Bronchial epithelial cell (primary cell): ENCODE data around the gene XKRX. TPM values are rescaled to one million over a fixed set of nuclear protein-coding genes. Genes with fewer than 3 reads are reported as not detected.

Source experiments
- DNase-seq: peaks from one replicate; pipeline ENCODE4 v3.0.0-alpha.2; 2010; ENCODE audit warnings: low read depth
- FAIRE-seq: peaks from 2 replicates; lab custom pipeline; 2011; peaks lifted over from hg19 to GRCh38; lab: Jason Lieb, UNC
- H3K27me3 ChIP-seq: 2 replicates; pipeline ENCODE4 v1.5.1; 2011; ENCODE audit warnings: low read length; ENCODE audit not compliant: control insufficient read depth, insufficient read depth
- H3K36me3 ChIP-seq: 2 replicates; pipeline ENCODE4 v1.5.1; 2011; ENCODE audit warnings: low read length; ENCODE audit not compliant: control insufficient read depth, insufficient read depth
- H3K4me3 ChIP-seq: 2 replicates; pipeline ENCODE4 v1.5.1; 2011; ENCODE audit warnings: mild to moderate bottlenecking, low read depth, low read length, control low read depth
- total RNA-seq: library from RNA; depleted of rRNA; stranded (reverse); fragments of >200 nt; gene quantifications from 2 replicates; pipeline ENCODE4 v1.2.1, GENCODE V29; 2014
- TF ChIP-seq, protein P1 (sequence below): IDR thresholded peaks from 2 replicates; pipeline ENCODE4 v1.5.1; 2011; ENCODE audit warnings: mild to moderate bottlenecking, moderate library complexity, low read length, control low read depth, inconsistent platforms; ENCODE audit not compliant: insufficient read depth, severe bottlenecking

Gene XKRX
- total RNA-seq, 1 donor from 2014 or later: under 0.01 TPM

- H3K27me3 ChIP-seq: no peaks in the 10 kb centered on the region
- no peak for FAIRE-seq
- no peaks in the 10 kb centered on the region for H3K36me3 ChIP-seq
- no peak overlapping the region for H3K4me3 ChIP-seq
- no peak for DNase-seq
- TF ChIP-seq, protein P1, sequence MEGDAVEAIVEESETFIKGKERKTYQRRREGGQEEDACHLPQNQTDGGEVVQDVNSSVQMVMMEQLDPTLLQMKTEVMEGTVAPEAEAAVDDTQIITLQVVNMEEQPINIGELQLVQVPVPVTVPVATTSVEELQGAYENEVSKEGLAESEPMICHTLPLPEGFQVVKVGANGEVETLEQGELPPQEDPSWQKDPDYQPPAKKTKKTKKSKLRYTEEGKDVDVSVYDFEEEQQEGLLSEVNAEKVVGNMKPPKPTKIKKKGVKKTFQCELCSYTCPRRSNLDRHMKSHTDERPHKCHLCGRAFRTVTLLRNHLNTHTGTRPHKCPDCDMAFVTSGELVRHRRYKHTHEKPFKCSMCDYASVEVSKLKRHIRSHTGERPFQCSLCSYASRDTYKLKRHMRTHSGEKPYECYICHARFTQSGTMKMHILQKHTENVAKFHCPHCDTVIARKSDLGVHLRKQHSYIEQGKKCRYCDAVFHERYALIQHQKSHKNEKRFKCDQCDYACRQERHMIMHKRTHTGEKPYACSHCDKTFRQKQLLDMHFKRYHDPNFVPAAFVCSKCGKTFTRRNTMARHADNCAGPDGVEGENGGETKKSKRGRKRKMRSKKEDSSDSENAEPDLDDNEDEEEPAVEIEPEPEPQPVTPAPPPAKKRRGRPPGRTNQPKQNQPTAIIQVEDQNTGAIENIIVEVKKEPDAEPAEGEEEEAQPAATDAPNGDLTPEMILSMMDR: no peak
These were observed 60.4 kb downstream of the XKRX start for GRCh38 chrX:100868273-100868672.

- FAIRE-seq (no peak), DNase-seq (peak; percentile 31)
- Histone ChIP-seq H3K27me3 (no peaks in the 10 kb centered on the region), H3K36me3 (no peaks in the 10 kb centered on the region), H3K4me3 (no peak overlapping the region)
- TF ChIP-seq, protein P1: no peak
These were observed 63.9 kb downstream of the XKRX start for GRCh38 chrX:100864657-100865391.

Other genes starting within 250 kb of the XKRX start
- 0.26 and 0.77 TPM in 2 replicates for gene SYTL4, start 196.8 kb downstream of the XKRX start, total RNA-seq
- 12.1 and 19.2 TPM in 2 replicates for gene CSTF2, start 108.5 kb downstream of the XKRX start, total RNA-seq
- gene NOX1, start 54.6 kb downstream of the XKRX start, total RNA-seq: not detected in 2 replicates
- gene ARL13A, start 40.8 kb upstream of the XKRX start, total RNA-seq: not detected in 2 replicates
- 8.4 and 13.6 TPM in 2 replicates for gene TRMT2B, start 123.2 kb upstream of the XKRX start, total RNA-seq
- not detected in 2 replicates for gene TMEM35A, start 150.0 kb upstream of the XKRX start, total RNA-seq
- 1.0 and 1.6 TPM in 2 replicates for gene CENPI, start 169.3 kb upstream of the XKRX start, total RNA-seq